Stimulated activated CD8-positive, alpha-beta memory T cell treated with anti-CD3 and anti-CD28 coated beads, Interleukin-15, amount 100 ng/mL, for 24 hours (primary cell): ENCODE results near the gene MED16.

Experiments used
- DNase-seq: peaks from one replicate; pipeline ENCODE4 v3.0.0-alpha.2; 2020; ENCODE audit warnings: low read depth

MED16 gene

DNA sequence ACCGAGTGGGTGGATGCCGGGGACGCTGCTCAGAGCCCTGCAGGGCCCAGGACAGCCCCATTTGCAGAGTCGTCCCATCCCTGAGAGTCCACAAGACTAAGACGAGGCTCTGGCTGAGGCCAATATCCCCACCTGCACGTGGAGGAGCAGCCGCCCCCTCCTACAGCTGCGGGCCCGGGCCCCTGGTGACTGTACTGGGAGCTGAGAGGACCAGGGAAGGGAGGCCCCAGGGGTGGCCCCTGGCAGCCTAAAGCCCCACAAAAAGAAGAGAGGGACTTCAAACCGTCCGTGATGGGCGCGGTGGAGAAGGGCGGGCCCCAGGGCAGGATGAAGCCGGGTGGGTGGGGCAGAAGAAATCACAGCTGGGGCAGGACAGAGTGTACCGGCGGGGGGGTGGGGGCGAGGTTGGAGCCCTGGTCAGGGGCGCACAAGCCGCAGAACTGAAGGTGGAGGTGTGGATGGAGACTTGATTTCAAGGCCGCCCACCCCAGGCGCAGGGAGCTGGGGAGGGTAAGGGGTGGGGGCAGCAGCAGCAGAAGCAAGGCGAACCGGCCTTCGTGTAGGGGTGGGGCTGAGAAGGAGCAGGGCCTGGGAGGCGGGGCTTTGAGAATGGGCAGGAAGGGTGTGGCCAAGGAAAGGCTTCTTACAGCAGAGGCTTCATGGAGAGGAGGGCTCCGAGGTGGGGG is 20.6 kb downstream of the MED16 start:
- peak; percentile 28 for DNase-seq

DNA sequence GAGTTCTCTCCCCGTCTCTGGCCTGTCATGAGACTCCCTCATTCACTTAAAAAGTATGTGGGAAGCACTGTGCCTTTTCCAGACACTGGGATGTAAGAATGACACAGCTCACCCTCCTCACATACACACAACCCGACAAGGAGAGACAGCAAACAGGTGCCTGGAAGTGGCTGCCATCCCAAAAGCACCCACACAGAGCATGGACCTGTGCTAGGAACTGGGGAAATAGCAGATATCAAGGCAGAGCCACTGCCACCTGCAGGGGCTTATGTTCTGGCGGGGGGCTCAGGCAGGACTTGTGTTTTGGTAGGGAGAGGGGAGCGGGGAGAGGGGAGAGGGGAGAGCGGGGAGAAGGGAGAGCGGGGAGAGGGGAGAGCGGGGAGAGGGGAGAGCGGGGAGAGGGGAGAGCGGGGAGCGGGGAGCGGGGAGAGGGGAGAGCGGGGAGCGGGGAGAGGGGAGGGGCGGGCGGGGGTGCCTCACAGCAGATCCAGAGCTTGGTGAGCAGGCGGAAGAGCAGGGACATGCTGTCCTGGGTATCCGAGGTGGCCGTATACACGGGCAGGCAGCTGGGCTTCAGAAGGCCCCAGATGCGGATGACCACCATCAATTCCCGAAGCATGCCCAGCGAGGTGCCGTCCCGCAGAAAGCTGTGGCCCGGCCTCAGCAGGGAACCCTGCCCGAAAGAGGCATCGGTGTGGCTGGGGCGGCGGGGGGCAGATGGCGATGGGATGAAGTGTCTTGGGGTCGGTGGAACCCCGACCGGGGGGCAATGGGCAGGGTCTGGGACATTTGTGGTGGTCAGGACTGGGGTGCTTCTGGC is 21.3 kb downstream of the MED16 start:
- DNase-seq: no peak

DNA sequence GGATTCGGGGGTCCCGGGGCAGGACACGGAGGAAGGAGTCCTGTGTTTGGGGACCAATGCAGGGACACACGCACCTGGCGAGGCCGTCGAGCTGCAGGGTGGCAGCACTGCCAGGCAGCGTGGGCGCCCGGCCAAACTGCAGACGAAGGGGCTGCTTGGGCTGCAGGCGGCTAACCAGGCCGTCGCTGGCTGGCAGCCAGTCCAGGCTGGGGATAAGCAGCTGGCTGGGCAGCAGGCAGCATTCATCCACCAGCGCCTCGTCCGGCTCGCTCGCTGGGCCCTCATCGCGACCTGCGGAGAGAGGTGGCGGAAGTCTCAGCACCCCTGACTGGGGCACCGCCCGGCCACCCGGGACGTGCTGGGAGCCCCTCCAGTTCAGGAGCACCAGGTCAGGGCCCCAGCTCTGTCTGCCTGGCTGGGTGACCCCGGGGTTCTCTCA is 22.0 kb downstream of the MED16 start:
- no peak for DNase-seq

DNA sequence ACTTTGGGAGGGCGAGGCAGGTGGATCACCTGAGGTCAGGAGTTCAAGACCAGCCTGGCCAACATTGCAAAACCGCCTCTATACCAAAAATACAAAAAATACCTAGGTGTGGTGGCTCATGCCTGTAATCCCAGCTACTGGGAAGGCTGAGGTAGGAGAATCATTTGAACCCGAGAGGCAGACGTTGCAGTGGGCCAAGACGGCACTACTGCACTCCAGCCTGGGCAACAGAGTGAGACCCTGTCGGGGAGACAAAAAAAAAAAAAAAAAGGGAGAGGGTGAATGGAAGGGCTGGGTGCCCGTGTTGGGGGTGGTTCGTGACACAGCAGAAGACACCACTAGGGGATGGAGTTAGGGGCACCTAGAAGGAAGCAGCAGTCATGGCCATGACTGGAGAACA is 22.7 kb downstream of the MED16 start:
- no peak for DNase-seq

DNA sequence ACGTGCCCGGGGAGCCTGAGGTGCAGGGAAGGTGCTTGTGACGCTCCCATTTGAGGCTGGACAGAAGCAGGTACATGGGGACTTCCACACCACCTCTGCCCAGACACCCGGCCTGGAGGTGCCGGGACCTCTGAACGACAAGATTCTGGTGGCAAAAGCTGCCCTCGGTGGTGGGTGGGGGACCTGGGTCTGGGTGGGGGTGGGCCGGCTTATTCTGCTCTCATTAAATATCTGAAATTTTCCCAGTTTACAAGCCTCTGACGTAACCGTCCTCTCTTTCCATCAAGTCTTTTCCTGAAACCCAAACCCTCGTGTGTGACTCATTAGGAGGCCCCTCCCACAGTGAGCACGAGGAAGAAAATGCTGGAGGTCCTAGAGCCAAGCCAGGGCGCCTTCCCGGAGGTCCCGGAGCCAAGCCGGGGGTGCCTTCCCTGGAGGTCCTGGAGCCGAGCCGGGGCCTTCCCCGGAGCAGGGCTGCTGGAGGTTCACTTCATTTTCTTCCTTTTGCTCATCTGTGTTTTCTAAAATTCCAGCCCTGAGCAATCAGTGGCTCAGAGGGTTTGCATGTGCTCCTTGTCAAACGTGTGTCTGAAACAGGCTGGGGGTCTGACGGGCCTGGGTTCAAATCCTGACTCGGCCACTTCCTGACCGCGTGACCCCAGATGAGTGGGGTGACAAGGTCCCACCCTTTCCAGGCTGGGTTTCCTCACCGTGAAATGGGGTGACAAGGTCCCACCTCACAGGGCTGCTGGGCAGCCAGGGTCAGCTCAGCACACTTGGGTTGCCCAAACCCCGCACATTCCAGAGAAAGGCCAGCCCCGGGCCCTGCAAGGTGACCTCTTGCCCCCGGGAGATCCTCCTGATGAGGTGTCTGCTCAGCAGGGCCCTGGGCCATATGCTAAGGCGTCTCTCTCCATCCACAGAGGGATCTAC is 23.5 kb downstream of the MED16 start:
- no peak for DNase-seq

DNA sequence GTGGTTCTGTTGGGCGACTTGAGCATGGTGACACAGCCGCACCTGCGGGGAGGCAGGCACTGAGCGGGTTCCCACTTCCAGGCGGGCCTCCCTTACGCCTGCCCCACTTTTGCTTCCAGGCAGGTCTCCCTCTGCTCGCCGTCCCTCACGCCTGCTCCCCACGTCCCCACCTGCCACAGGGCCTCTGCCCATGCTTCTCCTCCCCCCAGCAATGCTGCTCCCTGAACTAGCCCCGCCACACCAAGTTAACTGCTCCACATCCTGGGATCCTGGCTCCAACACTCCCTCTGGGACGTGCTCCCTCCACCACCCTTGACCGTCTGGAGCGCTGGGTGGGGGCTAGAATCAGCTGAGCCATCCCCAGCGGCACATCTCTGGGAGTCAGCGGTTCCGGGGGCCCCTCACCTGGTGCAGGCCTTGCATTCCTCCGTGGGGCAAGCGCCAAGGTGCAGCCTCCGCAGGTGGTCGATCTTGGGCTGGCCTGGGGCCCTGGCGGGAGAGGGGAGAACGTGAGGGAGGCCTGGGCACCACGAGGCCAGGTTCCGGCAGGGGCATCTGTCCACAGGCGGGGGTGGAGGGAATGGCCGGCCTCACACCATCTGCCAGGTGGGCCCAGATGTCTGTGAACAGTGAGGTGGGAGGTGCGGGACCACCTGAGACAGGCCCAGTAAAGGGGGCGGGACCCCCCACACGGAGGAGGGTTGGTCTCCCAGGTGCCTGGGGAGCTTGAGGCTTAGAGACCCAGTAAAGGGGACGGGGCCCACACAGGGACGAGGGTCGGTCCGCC is 24.3 kb downstream of the MED16 start:
- no peak for DNase-seq

DNA sequence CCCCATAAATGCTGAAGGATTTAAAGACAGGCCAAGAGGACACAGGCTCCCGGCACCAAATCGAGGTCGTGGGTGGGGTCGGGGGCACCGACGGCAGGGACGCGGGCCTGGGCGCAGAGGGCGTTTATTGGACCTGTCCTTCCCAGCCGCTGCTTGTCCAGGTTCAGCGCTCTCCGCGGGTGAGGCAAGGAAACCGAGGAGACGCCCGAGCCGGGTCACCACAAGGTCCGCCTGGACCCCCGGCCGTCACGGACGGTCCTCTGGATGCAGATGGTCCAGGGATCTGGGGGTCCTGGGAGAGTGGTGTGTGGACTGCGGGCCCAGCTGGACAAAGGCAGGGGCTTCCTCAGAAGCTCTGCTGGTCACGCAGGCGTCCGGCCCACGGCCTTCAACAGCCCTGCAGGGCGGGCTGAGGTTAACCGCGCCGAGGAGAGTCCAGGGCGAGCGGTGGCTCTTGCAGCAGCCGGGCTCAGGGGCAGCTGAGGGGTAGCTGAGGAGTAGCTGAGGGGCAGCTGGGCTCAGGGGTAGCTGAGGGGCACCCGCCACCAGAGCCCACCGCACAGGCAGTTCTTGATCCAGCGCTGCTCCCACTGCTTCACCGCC is 25.0 kb downstream of the MED16 start:
- no peak for DNase-seq

DNA sequence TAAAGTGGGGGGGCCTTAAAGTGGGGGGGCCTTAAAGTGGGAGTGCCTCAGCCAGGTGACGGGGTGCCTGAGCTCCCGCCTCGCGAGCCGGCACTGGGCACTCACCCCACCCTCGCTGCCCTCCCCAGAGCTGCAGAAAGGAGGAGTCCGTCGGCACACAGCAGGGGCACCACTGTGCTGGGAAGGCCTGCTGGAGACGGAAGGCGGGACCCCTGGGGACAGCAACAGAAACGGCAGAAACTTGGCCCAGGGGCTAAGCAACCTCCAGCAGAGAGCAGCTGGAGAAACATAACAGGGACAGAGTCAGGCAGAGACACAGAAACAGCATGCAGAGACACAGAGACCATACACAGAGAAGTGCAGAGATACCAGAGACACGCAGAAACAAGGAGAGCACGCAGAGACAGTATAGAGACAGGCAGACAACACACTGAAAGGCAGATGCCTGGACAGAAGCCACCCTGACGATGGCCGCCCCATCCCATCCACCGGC is 25.6 kb downstream of the MED16 start:
- no peak for DNase-seq

DNA sequence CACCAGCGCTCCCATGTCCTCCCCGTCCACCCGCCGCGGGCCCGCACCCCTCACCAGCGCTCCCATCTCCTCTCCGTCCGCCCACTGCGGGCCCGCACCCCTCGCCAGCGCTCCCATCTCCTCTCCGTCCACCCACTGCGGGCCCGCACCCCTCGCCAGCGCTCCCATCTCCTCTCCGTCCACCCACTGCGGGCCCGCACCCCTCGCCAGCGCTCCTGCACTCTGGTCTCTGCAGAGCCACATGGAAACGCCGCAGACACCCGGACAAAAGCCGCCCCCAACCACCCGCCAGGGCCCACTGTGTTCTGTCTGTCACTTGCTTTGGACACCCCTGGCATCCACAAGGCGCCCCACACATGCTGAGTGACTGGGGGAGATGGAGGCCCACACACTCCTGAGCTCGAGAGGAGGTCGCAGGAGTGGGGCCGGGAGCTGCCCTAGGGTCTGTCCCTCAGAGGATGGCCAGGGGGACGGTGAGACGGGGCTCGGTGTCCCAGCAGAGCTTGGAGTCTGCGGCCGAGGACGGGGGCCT is 26.2 kb downstream of the MED16 start:
- no peak for DNase-seq

DNA sequence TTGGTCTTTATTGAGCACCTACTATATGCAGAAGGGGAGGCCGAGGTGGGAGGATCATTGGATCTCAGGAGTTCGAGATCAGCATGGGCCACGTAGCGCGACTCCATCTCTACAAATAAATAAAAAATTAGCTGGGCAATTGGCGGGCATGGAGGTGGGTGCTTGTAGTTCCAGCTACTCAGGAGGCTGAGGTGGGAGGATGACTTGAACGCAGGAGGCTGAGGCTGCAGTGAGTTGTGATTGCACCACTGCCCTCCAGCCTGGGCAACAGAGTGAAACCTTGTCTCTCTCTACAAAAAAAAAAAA is 29.7 kb downstream of the MED16 start:
- DNase-seq: no peak

DNA sequence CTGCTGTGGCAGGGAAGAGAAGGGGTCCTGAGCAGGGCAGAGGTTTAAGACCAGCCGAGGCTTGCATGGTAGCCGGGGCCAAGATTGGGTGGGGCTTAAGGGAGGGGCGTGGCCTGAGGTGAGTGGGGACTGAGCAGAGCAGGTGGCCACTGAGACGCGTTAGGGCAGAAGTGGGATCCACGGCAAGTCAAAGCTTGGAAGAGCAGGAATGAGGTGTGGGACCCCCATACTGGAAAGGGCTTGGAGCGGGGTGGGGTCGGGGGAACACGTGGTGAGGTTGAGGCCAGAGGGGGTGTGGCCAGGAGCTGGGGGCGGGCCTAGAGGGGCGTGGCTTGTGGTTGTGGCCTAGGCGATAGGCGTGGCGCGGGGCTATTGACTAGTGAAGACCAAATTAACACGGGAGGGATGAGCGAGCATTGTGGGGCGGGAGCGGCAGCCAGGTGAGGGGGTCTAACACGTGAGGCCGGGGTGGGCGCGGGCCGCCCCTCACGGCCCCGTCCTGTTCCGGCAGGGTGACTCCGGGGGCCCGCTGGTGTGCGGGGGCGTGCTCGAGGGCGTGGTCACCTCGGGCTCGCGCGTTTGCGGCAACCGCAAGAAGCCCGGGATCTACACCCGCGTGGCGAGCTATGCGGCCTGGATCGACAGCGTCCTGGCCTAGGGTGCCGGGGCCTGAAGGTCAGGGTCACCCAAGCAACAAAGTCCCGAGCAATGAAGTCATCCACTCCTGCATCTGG is 30.2 kb downstream of the MED16 start:
- DNase-seq: peak; percentile 55

DNA sequence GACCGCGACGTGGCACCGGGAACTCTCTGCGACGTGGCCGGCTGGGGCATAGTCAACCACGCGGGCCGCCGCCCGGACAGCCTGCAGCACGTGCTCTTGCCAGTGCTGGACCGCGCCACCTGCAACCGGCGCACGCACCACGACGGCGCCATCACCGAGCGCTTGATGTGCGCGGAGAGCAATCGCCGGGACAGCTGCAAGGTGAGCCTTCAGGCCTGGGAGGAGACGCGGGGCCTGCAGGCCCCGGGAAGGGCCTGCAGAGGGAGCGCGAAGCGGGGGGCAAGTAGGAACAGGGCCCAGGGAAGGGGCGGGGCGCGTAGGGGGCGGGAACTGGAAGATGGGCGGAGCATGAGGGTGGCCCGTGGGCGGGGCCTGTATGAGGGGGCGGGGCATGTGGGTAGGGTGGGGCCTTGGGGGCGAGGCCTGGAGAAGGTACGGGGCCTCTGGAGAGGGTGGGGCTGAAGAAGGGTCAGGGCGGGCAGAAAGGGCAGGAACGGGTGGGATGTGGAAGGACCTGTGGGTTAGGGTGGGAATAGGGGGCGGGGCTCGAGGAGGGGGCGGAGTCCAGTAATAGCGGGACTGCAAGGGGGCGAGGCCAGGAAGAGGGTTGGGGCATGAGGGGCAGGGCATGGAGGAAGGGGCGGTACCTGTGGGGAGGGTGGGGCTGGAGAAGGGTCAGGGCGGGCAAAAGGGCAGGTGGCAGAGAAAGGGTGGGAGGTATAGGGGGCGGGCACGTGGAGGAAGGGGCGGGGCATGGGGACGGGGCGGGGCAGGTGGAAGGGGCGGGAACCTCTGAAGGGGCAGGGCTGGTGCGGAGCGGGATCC is 31.0 kb downstream of the MED16 start:
- DNase-seq: peak; percentile 48

DNA sequence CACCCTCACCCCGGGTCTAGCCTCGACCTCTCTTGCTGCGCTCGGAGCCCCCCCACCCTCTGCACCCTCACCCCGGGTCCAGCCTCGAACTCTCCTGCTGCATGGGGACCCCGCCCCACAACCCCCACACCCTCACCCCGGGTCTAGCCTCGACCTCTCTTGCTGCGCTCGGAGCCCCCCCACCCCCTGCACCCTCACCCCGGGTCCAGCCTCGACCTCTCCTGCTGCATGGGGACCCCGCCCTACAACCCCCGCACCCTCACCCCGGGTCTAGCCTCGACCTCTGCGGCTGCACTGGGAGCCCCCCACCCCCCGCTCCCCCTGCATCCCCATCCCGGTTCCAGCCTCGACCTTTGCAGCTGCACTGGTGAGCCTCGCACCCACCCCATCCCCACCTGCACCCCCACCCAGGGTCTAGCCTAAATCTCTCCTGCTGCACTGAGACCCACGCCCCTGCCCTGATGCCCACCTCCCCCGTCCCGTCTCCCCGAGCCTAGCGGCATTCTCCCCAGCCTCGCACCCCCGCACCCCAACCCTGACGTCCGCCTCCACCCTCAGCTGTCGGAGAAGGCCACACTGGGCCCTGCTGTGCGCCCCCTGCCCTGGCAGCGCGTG is 31.7 kb downstream of the MED16 start:
- DNase-seq: no peak

DNA sequence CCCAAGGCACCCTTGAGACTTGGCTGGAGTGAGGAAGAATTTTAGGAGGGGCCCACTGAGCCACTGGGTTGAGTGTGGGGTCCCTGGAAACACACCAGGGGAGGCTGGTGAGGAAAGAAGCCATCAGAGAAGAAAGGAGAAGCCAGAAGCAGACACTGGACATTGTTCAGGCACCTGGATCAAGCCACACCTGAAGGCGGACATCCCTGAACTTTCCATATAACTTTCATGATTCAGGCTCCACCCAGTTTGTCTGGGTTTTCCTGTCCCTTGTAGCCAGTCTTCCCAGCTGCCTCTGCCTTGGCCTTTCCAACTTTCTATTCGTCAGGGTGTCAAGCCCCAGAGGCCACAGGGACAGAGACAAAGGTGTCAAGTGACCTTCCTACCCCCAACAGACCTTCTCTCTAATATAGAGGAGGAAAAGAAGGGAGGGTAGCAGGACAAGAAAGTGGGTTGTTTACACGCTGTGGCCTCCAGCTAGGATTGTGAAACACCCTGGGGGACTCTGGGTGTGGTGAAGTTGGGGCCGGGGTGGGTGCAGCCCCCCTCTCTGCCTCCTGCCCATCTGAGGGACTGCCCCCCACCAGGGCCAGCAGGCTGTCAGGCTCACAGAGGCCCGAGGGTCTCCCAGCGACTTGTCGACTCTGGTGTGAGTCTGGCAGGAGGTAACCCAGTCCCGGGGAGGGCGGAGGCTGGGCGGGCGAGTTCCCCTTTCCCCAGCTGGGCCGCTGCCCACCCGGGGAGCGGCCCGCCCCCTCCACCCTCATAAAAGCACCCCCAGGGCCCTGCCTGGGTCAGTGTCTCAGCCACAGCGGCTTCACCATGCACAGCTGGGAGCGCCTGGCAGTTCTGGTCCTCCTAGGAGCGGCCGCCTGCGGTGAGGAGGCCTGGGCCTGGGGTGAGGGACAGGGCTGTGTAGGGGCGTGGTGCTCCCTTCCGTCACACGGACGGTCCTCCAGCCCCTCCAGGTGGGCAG is 33.8 kb downstream of the MED16 start, which contains the start of gene CFD:
CFD (plus strand) TSS at position 797 of the 976 bp plus-strand sequence; CDS start at position 823, 26 bp downstream.
- DNase-seq: no peak

DNA sequence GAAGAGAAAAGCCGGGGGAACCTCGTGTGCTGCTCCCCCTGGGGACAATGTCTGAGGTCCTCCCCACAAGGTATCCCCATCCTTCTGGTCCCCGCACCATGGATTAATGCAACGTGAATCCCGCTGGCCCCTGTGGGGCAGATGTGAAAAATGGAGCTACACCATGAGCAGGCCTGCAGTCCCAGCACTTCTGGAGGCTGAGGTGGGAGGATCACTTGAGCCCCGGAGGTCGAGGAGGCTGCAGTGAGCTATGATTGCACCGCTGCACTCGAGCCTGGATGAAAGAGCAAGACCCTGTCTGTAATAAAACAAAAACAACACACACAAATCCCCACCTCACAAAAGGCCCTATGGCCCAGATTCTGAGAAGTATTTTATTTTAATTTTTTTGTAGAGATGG is 34.7 kb downstream of the MED16 start:
- DNase-seq: no peak

DNA sequence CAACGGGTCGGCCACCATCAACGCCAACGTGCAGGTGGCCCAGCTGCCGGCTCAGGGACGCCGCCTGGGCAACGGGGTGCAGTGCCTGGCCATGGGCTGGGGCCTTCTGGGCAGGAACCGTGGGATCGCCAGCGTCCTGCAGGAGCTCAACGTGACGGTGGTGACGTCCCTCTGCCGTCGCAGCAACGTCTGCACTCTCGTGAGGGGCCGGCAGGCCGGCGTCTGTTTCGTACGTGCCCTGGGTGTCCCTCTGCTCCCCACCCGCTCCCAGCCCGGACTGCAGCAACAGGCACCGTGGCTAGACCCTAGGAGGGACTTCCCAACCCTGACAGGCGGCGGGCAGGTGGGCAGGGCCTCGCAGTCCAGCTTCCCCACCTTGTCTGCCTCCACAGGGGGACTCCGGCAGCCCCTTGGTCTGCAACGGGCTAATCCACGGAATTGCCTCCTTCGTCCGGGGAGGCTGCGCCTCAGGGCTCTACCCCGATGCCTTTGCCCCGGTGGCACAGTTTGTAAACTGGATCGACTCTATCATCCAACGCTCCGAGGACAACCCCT is 37.3 kb downstream of the MED16 start:
- no peak for DNase-seq

DNA sequence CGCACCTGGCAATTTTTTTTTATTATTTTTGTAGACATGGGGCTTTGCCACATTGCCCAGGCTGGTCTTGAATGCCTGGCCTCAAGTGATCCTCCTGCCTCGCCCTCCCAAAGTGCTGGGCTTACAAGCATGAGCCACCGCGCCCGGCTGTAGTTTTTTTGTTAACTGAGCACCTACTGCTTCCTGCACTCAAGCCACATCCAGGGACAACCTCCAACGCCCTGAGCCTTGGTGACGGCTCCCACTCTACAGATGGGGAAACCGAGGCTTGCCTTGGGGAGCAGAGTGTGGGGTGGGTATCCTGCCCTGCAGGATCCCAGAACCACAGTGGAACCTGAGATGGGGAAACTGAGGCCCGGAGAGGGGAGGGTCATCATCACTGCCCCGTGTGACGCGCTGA is 37.8 kb downstream of the MED16 start:
- DNase-seq: no peak
